ENCODE data around the gene GPR31. TPM values are rescaled to one million over a fixed set of nuclear protein-coding genes. Genes with fewer than 3 reads are reported as not detected.

The GPR31 gene
- total RNA-seq, 1 experiment from 2014 or later: not detected

- CTCF ChIA-PET: interaction anchor here (1.3 to 4.6 kb wide), 5 partner anchors 20 to 367 kb away, joined by 4 to 44 read pairs (median 17); partner anchors contain the start of genes CCR6 and CEP43
Measured at GRCh38 chr6:167143041-167143440, 14.7 kb downstream of the GPR31 start.

GRCh38 chr6:167142433-167142761, 15.4 kb downstream of the GPR31 start:
- Mint-ChIP-seq H3K36me3 (peaks cover 12% of the 10 kb centered on the region), H3K27me3 (ENCODE audit: low read depth) (peaks cover 28% of the 10 kb centered on the region), H3K4me1 (peaks cover 59% of the 10 kb centered on the region), H3K27ac (no peak overlapping the region), H3K9me3 (peaks cover 13% of the 10 kb centered on the region), H3K4me3 (no peak overlapping the region)
- POLR2A ChIA-PET: interaction anchor here (1.6 kb wide), 1 partner anchor 143 kb away, joined by 3 read pairs; the partner anchor contains the start of gene CEP43
- ATAC-seq (no peak), DNase-seq (ENCODE audit: low spot score) (no peak)
- TF ChIP-seq EMX1 (CRISPR knock-in tag; IDR thresholded peaks at IDR 0.05) (no peak), GABPB1 (CRISPR knock-in tag; IDR thresholded peaks at IDR 0.05) (no peak), TCF7 (CRISPR knock-in tag; IDR thresholded peaks at IDR 0.05; ENCODE audit: low read depth) (no peak), GTF2I (CRISPR knock-in tag; conservative IDR thresholded peaks at IDR 0.05) (no peak), PRRX2 (CRISPR knock-in tag; IDR thresholded peaks at IDR 0.05) (no peak)
- CTCF ChIA-PET: interaction anchor here (0.6 to 4.6 kb wide), 30 partner anchors 9 to 742 kb away, joined by 3 to 44 read pairs (median 5); partner anchors contain the start of genes CCR6 and CEP43

More at GRCh38 chr6:167143041-167143440, 14.7 kb downstream of the GPR31 start:
- DNase-seq (ENCODE audit: low spot score): no peak
- no peak overlapping the region for H3K27ac Mint-ChIP-seq
- H3K4me1 Mint-ChIP-seq: peaks cover 60% of the 10 kb centered on the region
- peaks cover 30% of the 10 kb centered on the region for H3K27me3 Mint-ChIP-seq (ENCODE audit: low read depth)
- POLR2A ChIA-PET: interaction anchor here (0.6 kb wide), 1 partner anchor 29 kb away, joined by 3 read pairs; no protein-coding TSS in a partner anchor
- H3K4me3 Mint-ChIP-seq: no peak overlapping the region
- TF ChIP-seq NR2C2 (CRISPR knock-in tag; IDR thresholded peaks at IDR 0.05): no peak
- no peak for TF ChIP-seq SMAD3 (CRISPR knock-in tag; IDR thresholded peaks at IDR 0.05; ENCODE audit: borderline replicate concordance)
- TF ChIP-seq USF2 (CRISPR knock-in tag; IDR thresholded peaks at IDR 0.05): no peak
- no peak for TF ChIP-seq E2F4 (CRISPR knock-in tag; IDR thresholded peaks at IDR 0.05; ENCODE audit: borderline replicate concordance, low read depth)
- no peak for TF ChIP-seq KAT7 (CRISPR knock-in tag; IDR thresholded peaks at IDR 0.05; ENCODE audit: borderline replicate concordance)
- H3K36me3 Mint-ChIP-seq: peaks cover 12% of the 10 kb centered on the region
- H3K9me3 Mint-ChIP-seq: peaks cover 13% of the 10 kb centered on the region
- no peak for ATAC-seq

- Mint-ChIP-seq H3K27me3 (ENCODE audit: low read depth) (peaks cover 28% of the 10 kb centered on the region), H3K36me3 (peaks cover 12% of the 10 kb centered on the region), H3K27ac (no peak overlapping the region), H3K9me3 (peaks cover 13% of the 10 kb centered on the region), H3K4me3 (no peak overlapping the region), H3K4me1 (peaks cover 54% of the 10 kb centered on the region)
- DNase-seq (ENCODE audit: low spot score): peak; percentile 78
- CTCF ChIA-PET: interaction anchor here (0.6 to 4.6 kb wide), 41 partner anchors 9 to 741 kb away, joined by 3 to 44 read pairs (median 4); partner anchors contain the start of genes CCR6 and CEP43
- TF ChIP-seq HMGA2 (CRISPR knock-in tag; IDR thresholded peaks at IDR 0.05): no peak
- no peak for TF ChIP-seq ZNF281 (CRISPR knock-in tag; IDR thresholded peaks at IDR 0.05)
- TF ChIP-seq ETV6 (CRISPR knock-in tag; IDR thresholded peaks at IDR 0.05): peak; percentile 36; the same call in 1 of the 2 replicates
- TF ChIP-seq SMAD3 (CRISPR knock-in tag; IDR thresholded peaks at IDR 0.05; ENCODE audit: borderline replicate concordance): no peak
- TF ChIP-seq FOXP1 (CRISPR knock-in tag; IDR thresholded peaks at IDR 0.05; ENCODE audit: borderline replicate concordance): no peak
- TF ChIP-seq IRF1 (CRISPR knock-in tag; IDR thresholded peaks at IDR 0.05): no peak
- no peak for TF ChIP-seq USF2 (CRISPR knock-in tag; IDR thresholded peaks at IDR 0.05)
- TF ChIP-seq CTCF (IDR thresholded peaks at IDR 0.05): peak; percentile 46
- TF ChIP-seq ZSCAN18 (CRISPR knock-in tag; IDR thresholded peaks at IDR 0.05): no peak
- no peak for TF ChIP-seq ZNF396 (CRISPR knock-in tag; IDR thresholded peaks at IDR 0.05; ENCODE audit: borderline replicate concordance)
- POLR2A ChIA-PET: interaction anchor here (0.5 to 1.6 kb wide), 4 partner anchors 24 to 143 kb away, joined by 3 to 4 read pairs (median 4); partner anchors contain the start of gene CEP43
- ATAC-seq: peak; percentile 77
Measured at GRCh38 chr6:167141667-167142432, 15.9 kb downstream of the GPR31 start.
